Measurements from ENCODE around the gene TRIM71.

DNA sequence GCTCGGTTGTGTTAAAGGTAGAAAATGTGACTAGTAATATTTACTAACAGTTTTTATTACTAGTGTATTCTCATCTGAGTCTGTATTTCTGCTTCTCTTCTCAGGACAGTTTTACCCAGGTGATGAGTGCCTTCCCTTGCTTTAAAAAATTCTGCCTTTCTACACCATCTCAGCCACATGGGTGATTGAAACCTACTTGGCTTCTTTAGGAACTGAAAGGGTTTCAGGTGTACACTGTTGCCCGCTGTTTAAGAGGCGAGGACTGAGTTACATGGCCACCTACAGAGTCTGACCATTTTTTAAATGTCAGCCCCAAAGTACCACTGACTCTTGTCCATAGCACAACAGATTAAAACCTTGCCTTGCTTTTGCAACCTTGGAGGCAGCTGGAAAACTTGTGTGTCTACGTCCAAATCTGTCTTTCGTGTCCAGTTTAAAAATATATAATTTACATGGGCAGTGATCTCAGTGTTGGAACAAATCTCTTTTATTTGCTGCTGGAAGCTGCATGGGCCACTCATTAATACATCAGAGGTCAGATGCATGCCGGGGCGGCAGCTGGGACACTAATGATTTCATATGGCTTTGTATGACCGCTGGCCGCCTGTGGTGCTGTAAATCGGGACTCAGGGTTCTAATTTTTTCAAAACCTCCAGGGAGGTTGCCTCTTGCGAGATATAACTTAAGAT is 44.6 kb downstream of the TRIM71 start:
- TF ChIP-seq, protein P1, sequence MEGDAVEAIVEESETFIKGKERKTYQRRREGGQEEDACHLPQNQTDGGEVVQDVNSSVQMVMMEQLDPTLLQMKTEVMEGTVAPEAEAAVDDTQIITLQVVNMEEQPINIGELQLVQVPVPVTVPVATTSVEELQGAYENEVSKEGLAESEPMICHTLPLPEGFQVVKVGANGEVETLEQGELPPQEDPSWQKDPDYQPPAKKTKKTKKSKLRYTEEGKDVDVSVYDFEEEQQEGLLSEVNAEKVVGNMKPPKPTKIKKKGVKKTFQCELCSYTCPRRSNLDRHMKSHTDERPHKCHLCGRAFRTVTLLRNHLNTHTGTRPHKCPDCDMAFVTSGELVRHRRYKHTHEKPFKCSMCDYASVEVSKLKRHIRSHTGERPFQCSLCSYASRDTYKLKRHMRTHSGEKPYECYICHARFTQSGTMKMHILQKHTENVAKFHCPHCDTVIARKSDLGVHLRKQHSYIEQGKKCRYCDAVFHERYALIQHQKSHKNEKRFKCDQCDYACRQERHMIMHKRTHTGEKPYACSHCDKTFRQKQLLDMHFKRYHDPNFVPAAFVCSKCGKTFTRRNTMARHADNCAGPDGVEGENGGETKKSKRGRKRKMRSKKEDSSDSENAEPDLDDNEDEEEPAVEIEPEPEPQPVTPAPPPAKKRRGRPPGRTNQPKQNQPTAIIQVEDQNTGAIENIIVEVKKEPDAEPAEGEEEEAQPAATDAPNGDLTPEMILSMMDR (IDR thresholded peaks at IDR 0.05), result no peak
- TF ChIP-seq POLR2A (IDR thresholded peaks at IDR 0.05), result no peak
- no peak for TF ChIP-seq EP300 (IDR thresholded peaks at IDR 0.05)
- TF ChIP-seq POLR2AphosphoS5 (IDR thresholded peaks at IDR 0.05), result no peak
